Left lung (tissue), 10 donors: ENCODE results near the gene PCSK4. TPM values are rescaled to one million over a fixed set of nuclear protein-coding genes. Genes with fewer than 3 reads are reported as not detected.

Source experiments
- ATAC-seq: fragments of 200-7000 bp; cut with Tn5 transposase; one replicate; pipeline ENCODE4 v1.9.1; 2020; ENCODE audit warnings: moderate library complexity
- DNase-seq, 4 donors: peaks; one replicate each; pipeline ENCODE4 v3.0.0-alpha.2; 2013 to 2020
- H3K27ac ChIP-seq, 2 donors: fragments of 200-600 bp; sonication (generic) in 1 of 2; one replicate each; pipeline versions ENCODE4 v1.5.0 to v1.8.0; 2020 to 2021
- H3K27me3 ChIP-seq, 2 donors: fragments of 200-600 bp; sonication (generic) in 1 of 2; one replicate each; pipeline versions ENCODE4 v1.5.0 to v1.8.0; 2020 to 2021
- H3K36me3 ChIP-seq, 2 donors: fragments of 200-600 bp; sonication (generic) in 1 of 2; one replicate each; pipeline versions ENCODE4 v1.5.0 to v1.8.0; 2020 to 2021
- H3K4me1 ChIP-seq, 2 donors: fragments of 200-600 bp; one replicate each; pipeline ENCODE4 v1.8.0; 2021
- H3K4me3 ChIP-seq, 2 donors: fragments of 200-600 bp; sonication (generic) in 1 of 2; one replicate each; pipeline versions ENCODE4 v1.5.0 to v1.8.0; 2020 to 2021; ENCODE audit warnings: mild to moderate bottlenecking in 1 of 2
- H3K9me3 ChIP-seq, 2 donors: fragments of 200-600 bp; sonication (generic) in 1 of 2; one replicate each; pipeline versions ENCODE4 v1.5.0 to v1.8.0; 2020 to 2021
- CTCF ChIP-seq, 2 donors: fragments of 200-600 bp; sonication (generic) in 1 of 2; IDR thresholded peaks; one replicate each; pipeline versions ENCODE4 v1.5.0 to v1.8.0; 2021; ENCODE audit warnings: antibody characterized with exemption in 2 of 2
- intact Hi-C, 2 donors: fragments of 100-400 bp; cut with DNase I; formaldehyde crosslinking; loops; one replicate each; pipeline versions ENCODE4 v1.11.2 to v1.14.2; 2022
- polyA plus RNA-seq, 6 donors: library from polyadenylated mRNA; unstranded; fragments of 120-200 nt; gene quantifications; one replicate each; pipeline ENCODE4 v1.2.1, GENCODE V29; 2013; ENCODE audit not compliant: insufficient read length in 6 of 6
- total RNA-seq, 2 donors: library from RNA; stranded (reverse); fragmentation: NEBNext Ultra II Directional; extraction: Animal tissue kit (Norgen Biotek cat#: 25700); gene quantifications; one replicate each; pipeline ENCODE4 v1.2.1, GENCODE V29; 2021
- donor health status: DM: no; HTN: yes; CAD: no.
- donor health status: DM: no; HTN: no; CAD: no.

Gene PCSK4
- total and polyA plus RNA-seq, 8 donors, result 1.9 to 6.1 (median 4.0) TPM

- Histone ChIP-seq H3K36me3 (peaks cover 0 to 22% of the 10 kb centered on the region in 2 donors), H3K9me3 (no peaks in the 10 kb centered on the region), H3K27me3 (peaks cover 72 to 84% of the 10 kb centered on the region in 2 donors), H3K27ac (no peak overlapping the region), H3K4me3 (peak overlapping the region in 1 of 2 donors; percentile 26), H3K4me1 (peaks cover 32 to 67% of the 10 kb centered on the region in 2 donors)
- TF ChIP-seq CTCF (IDR thresholded peaks at IDR 0.05), result no peak
- DNase-seq (peak in 1 of 4 donors; percentile 73), ATAC-seq (peak; percentile 16)
- intact Hi-C loops, result no loop called here
Measured at GRCh38 chr19:1471010-1471514, 19.1 kb downstream of the PCSK4 start.

DNA sequence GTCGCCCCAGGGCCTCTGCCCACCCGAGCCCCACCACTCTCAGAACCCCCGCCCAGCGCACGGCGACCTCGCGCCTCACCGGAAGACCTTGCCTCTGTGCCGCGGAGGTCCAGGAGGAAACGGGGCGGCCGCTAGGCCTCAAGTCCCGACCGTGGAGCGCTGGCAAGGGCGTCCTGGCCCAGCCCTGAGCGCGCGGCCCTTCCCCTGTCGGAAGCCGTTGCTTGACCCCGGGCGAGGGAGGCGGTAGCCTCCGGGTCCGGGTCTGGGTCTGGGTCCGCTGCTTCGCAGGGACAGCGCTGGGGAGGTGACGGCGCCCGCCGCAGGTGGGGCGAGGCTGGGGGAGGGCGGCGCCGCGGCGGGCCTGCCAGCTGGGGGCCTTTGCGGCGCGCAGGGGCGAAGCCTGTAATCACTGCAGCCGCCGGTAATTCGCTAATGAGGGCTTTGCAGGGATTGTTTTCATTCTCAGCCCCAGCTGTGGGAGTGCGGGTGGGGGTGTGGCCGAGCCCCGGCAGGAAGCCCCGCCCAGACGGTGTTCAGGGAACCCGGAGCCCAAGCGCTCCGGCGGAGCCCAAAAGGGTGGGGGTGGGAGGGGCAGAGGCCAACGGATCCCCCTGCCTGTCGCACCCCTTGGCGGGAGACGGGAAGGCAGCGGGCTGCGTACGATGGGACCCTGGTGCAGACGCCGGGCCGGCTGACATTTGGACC, 19.7 kb downstream of the PCSK4 start:
- intact Hi-C loops, result no loop called here
- TF ChIP-seq CTCF (IDR thresholded peaks at IDR 0.05), result no peak
- peaks cover 0 to 16% of the 10 kb centered on the region in 2 donors for H3K36me3 ChIP-seq
- DNase-seq, result peak in 1 of 4 donors; percentile 84
- H3K9me3 ChIP-seq, result no peaks in the 10 kb centered on the region
- H3K4me1 ChIP-seq, result peaks cover 32 to 73% of the 10 kb centered on the region in 2 donors
- H3K27ac ChIP-seq, result no peak overlapping the region
- ATAC-seq, result peak; percentile 63
- peak overlapping the region; percentile 8 to 26 for H3K4me3 ChIP-seq
- peaks cover 78 to 90% of the 10 kb centered on the region in 2 donors for H3K27me3 ChIP-seq

DNA sequence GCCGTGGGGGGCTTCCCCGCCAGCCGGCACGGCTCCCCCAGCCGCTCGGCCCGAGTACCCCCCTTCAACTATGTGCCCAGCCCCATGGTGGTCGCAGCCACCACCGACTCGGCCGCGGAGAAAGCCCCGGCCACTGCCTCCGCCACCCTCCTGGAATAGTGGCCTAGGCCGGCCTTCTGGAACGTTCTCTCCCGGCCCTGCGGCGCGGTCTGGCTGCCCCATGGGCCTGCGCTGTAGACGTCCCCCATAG, 20.2 kb downstream of the PCSK4 start:
- H3K4me3 ChIP-seq, result peak overlapping the region in 1 of 2 donors; percentile 26
- intact Hi-C loops, result no loop called here

DNA sequence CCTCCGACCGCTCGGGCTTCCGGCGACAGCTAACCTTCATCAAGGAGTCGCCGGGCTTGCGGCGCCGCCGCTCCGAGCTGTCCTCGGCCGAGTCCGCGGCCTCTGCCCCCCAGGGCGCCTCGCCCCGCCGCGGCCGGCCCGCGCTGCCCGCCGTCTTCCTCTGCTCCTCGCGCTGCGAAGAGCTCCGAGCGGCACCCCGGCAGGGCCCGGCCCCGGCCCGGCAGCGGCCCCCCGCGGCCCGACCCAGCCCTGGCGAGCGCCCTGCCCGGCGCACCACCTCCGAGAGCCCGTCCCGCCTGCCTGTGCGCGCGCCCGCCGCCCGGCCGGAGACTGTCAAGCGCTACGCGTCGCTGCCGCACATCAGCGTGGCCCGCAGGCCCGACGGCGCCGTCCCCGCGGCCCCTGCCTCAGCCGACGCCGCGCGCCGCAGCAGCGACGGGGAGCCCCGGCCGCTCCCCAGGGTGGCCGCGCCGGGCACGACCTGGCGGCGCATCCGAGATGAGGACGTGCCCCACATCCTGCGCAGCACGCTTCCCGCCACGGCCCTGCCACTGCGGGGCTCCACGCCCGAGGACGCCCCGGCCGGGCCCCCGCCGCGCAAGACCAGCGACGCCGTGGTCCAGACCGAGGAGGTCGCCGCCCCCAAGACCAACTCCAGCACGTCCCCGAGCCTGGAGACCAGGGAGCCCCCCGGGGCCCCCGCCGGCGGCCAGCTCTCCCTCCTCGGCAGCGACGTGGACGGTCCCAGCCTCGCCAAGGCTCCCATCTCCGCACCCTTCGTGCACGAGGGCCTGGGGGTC, 20.7 kb downstream of the PCSK4 start:
- Histone ChIP-seq H3K27ac (no peak overlapping the region), H3K4me3 (peak overlapping the region in 1 of 2 donors; percentile 26), H3K4me1 (peaks cover 32 to 78% of the 10 kb centered on the region in 2 donors), H3K27me3 (peaks cover 87 to 100% of the 10 kb centered on the region in 2 donors), H3K36me3 (peaks cover 0 to 6% of the 10 kb centered on the region in 2 donors), H3K9me3 (no peaks in the 10 kb centered on the region)
- TF ChIP-seq CTCF (IDR thresholded peaks at IDR 0.05), result no peak
- ATAC-seq (no peak), DNase-seq (peak in 1 of 4 donors; percentile 69)
- intact Hi-C loops, result no loop called here

More for the DNA sequence above, 20.2 kb downstream of the PCSK4 start:
- no peak overlapping the region for H3K27ac ChIP-seq
- no peaks in the 10 kb centered on the region for H3K9me3 ChIP-seq
- ATAC-seq, result peak; percentile 2
- peaks cover 83 to 94% of the 10 kb centered on the region in 2 donors for H3K27me3 ChIP-seq
- TF ChIP-seq CTCF (IDR thresholded peaks at IDR 0.05), result no peak
- H3K4me1 ChIP-seq, result peaks cover 32 to 78% of the 10 kb centered on the region in 2 donors
- no peak for DNase-seq
- H3K36me3 ChIP-seq, result peaks cover 0 to 11% of the 10 kb centered on the region in 2 donors

DNA sequence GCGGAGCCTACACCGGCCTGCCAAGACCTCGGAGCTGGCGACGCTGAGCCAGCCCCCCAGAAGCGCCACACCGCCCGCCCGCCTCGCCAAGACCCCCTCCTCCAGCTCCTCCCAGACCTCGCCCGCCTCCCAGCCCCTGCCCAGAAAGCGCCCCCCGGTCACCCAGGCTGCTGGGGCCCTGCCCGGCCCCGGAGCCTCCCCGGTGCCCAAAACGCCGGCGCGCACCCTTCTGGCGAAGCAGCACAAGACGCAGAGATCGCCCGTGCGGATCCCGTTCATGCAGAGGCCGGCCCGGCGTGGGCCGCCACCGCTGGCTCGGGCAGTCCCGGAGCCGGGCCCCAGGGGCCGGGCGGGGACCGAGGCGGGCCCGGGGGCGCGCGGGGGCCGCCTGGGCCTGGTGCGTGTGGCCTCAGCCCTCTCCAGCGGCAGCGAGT, 21.3 kb downstream of the PCSK4 start:
- no peak for TF ChIP-seq CTCF (IDR thresholded peaks at IDR 0.05)

More for the DNA sequence above, 21.3 kb downstream of the PCSK4 start:
- Histone ChIP-seq H3K27me3 (peaks cover 87 to 100% of the 10 kb centered on the region in 2 donors), H3K27ac (no peak overlapping the region), H3K9me3 (no peaks in the 10 kb centered on the region), H3K4me1 (peaks cover 32 to 78% of the 10 kb centered on the region in 2 donors), H3K4me3 (no peak overlapping the region), H3K36me3 (no peaks in the 10 kb centered on the region)
- ATAC-seq, result no peak
- intact Hi-C loops, result no loop called here
- peak in 1 of 4 donors; percentile 83 for DNase-seq
